ENCODE measurements around the gene FKBP11. TPM values are rescaled to one million over a fixed set of nuclear protein-coding genes. Genes with fewer than 3 reads are reported as not detected.
"Not testable (repeated sequence)": the region's sequence is repeated elsewhere in the genome, so short reads cannot be mapped to it uniquely, and the experiment has no call there.

Gene FKBP11
- total RNA-seq, 4 donors from 2014 or later, result 3.4 to 8.3 (median 7.1) TPM

GRCh38 chr12:48882315-48882687 lies 43.0 kb downstream of the FKBP11 start:
- TF ChIP-seq, protein P1, sequence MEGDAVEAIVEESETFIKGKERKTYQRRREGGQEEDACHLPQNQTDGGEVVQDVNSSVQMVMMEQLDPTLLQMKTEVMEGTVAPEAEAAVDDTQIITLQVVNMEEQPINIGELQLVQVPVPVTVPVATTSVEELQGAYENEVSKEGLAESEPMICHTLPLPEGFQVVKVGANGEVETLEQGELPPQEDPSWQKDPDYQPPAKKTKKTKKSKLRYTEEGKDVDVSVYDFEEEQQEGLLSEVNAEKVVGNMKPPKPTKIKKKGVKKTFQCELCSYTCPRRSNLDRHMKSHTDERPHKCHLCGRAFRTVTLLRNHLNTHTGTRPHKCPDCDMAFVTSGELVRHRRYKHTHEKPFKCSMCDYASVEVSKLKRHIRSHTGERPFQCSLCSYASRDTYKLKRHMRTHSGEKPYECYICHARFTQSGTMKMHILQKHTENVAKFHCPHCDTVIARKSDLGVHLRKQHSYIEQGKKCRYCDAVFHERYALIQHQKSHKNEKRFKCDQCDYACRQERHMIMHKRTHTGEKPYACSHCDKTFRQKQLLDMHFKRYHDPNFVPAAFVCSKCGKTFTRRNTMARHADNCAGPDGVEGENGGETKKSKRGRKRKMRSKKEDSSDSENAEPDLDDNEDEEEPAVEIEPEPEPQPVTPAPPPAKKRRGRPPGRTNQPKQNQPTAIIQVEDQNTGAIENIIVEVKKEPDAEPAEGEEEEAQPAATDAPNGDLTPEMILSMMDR (IDR thresholded peaks at IDR 0.05), result no peak
- no peak for TF ChIP-seq POLR2A (IDR thresholded peaks at IDR 0.05)
- peak; percentile 19 for TF ChIP-seq POLR2AphosphoS5 (IDR thresholded peaks at IDR 0.05)
- H3K27ac ChIP-seq, result peak overlapping the region in 2 of 4 donors; percentile 48 to 60
- H3K4me1 ChIP-seq, result peaks cover 0 to 19% (median 0%) of the 10 kb centered on the region in 3 donors
- H3K36me3 ChIP-seq, result no peaks in the 10 kb centered on the region
- WGBS, 2 donors (ENCODE audit: low coverage in 1 of 2), result 7 to 14% methylated on average over 5 to 9 of the region's 10 CpGs
- H3K4me3 ChIP-seq, result peak overlapping the region in 1 of 2 donors; percentile 24
- ATAC-seq, result peak; percentile 48
- H3K27me3 ChIP-seq, result peaks cover 43% of the 10 kb centered on the region
- no peaks in the 10 kb centered on the region for H3K9me3 ChIP-seq

- TF ChIP-seq POLR2AphosphoS5 (IDR thresholded peaks at IDR 0.05) (no peak), POLR2A (IDR thresholded peaks at IDR 0.05) (no peak), EP300 (IDR thresholded peaks at IDR 0.05) (no peak)
- TF ChIP-seq, protein P1 (IDR thresholded peaks at IDR 0.05), result no peak
- Histone ChIP-seq H3K36me3 (no peaks in the 10 kb centered on the region), H3K9me3 (no peaks in the 10 kb centered on the region), H3K27ac (peak overlapping the region in 2 of 4 donors; percentile 48 to 60), H3K4me1 (peaks cover 0 to 19% (median 0%) of the 10 kb centered on the region in 3 donors), H3K4me3 (peak overlapping the region in 1 of 2 donors; percentile 24), H3K27me3 (peaks cover 39% of the 10 kb centered on the region)
- ATAC-seq, result no peak
- 20 to 34% methylated on average over 1 to 9 of the region's 9 CpGs for WGBS, 2 donors (ENCODE audit: low coverage in 1 of 2)
These were observed 43.5 kb downstream of the FKBP11 start for GRCh38 chr12:48881686-48882314.

DNA sequence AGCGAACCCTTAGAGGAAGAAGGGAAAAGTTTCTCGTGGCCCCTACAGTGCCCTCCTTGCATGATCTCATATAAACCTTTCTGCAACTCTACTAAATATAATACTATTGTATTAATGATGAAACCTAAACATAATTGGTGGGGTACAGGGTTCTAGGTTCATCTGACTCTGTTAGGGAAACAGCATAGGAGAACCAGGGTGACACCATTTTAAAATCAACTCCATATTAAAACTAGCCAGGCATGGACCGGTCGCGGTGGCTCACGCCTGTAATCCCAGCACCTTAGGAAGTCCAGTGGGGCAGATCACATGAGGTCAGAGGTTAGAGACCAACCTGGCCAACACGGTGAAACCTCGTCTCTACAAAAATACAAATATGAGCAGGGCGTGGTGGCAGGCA lies 44.6 kb downstream of the FKBP11 start:
- peaks cover 39% of the 10 kb centered on the region for H3K27me3 ChIP-seq
- H3K27ac ChIP-seq, result no peak overlapping the region
- no peak for ATAC-seq
- H3K36me3 ChIP-seq, result no peaks in the 10 kb centered on the region
- TF ChIP-seq, protein P1 (IDR thresholded peaks at IDR 0.05), result no peak
- WGBS, 2 donors (ENCODE audit: low coverage in 1 of 2), result 53 to 70% methylated on average over 3 to 4 of the region's 9 CpGs
- peaks cover 0 to 19% (median 0%) of the 10 kb centered on the region in 3 donors for H3K4me1 ChIP-seq
- no peak overlapping the region for H3K4me3 ChIP-seq
- H3K9me3 ChIP-seq, result no peaks in the 10 kb centered on the region

DNA sequence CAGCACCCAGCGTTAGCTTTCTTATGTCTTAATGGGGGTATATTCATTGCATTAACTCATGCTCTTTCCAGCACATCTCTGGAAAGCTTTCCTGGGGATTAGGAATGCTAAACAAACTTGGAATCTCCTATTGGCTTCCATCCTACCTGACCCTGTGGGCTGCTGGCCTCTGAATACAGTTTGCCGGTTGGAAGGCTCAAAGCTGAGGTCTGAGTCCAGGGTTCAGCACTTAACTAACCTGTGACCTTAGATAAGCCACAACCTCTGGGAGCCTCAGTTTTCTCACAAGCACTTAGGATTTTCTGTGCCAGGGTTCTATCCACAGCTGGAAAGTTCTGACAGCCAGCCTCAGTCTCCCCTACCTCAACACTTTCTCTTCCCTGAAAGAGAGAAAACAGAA lies 46.7 kb downstream of the FKBP11 start:
- no peak for ATAC-seq
- no peaks in the 10 kb centered on the region for H3K36me3 ChIP-seq
- no peak for TF ChIP-seq POLR2AphosphoS5 (IDR thresholded peaks at IDR 0.05)
- no peak for TF ChIP-seq EP300 (IDR thresholded peaks at IDR 0.05)
- TF ChIP-seq, protein P1 (IDR thresholded peaks at IDR 0.05), result no peak
- TF ChIP-seq POLR2A (IDR thresholded peaks at IDR 0.05), result no peak
- peaks cover 36% of the 10 kb centered on the region for H3K27me3 ChIP-seq
- H3K4me1 ChIP-seq, result peaks cover 0 to 19% (median 0%) of the 10 kb centered on the region in 3 donors
- no peaks in the 10 kb centered on the region for H3K9me3 ChIP-seq
- H3K4me3 ChIP-seq, result no peak overlapping the region
- no peak overlapping the region for H3K27ac ChIP-seq
- WGBS, 2 donors (ENCODE audit: low coverage in 1 of 2), result no CpG with 5 or more reads among the region's 2 CpGs

DNA sequence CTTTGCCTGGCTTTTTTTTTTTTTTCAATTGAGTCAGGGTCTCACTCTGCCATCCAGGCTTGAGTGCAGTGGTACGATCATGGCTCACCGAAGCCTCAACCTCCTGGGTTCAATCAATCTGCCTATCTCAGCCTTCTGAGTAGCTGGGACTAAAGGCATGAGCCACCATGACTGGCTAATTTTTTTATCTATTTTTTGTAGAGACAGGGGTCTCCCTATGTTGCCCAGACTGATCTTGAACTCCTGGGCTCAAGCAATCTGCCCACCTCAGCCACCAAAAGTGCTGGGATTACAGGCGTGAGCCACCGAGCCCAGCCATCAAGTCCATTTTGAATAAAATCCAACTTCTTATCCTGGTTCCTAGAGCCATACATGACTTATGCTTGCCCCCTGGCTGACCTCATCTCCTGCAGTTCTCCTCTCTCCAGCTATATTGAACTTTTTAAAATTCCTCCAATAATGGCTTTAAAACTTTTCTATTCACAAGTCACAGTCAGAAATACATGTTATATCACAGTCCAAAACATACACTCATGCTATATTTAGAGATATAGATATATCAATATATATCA lies 49.3 kb downstream of the FKBP11 start:
- no peak for ATAC-seq
- 60 to 72% methylated on average over 4 of the region's 4 CpGs for WGBS, 2 donors (ENCODE audit: low coverage in 1 of 2)
- no peak overlapping the region for H3K4me3 ChIP-seq

GRCh38 chr12:48873534-48873933 lies 51.8 kb downstream of the FKBP11 start:
- 91 to 94% methylated on average over 6 to 8 of the region's 8 CpGs for WGBS, 2 donors (ENCODE audit: low coverage in 1 of 2)

More for the DNA sequence above, 49.3 kb downstream of the FKBP11 start:
- TF ChIP-seq POLR2A (IDR thresholded peaks at IDR 0.05) (no peak), EP300 (IDR thresholded peaks at IDR 0.05) (no peak), POLR2AphosphoS5 (IDR thresholded peaks at IDR 0.05) (no peak)
- TF ChIP-seq, protein P1 (IDR thresholded peaks at IDR 0.05), result no peak
- Histone ChIP-seq H3K36me3 (no peaks in the 10 kb centered on the region), H3K27ac (no peak overlapping the region), H3K4me1 (no peaks in the 10 kb centered on the region), H3K9me3 (no peaks in the 10 kb centered on the region), H3K27me3 (peaks cover 22% of the 10 kb centered on the region)

More at GRCh38 chr12:48873534-48873933, 51.8 kb downstream of the FKBP11 start:
- H3K9me3 ChIP-seq, H3K27me3 ChIP-seq, H3K36me3 ChIP-seq, ATAC-seq, H3K4me3 ChIP-seq, H3K4me1 ChIP-seq, H3K27ac ChIP-seq: not testable (repeated sequence)
